Pericardium fibroblast (primary cell): ENCODE results near the gene DNAJC13. TPM values are rescaled to one million over a fixed set of nuclear protein-coding genes. Genes with fewer than 3 reads are reported as not detected.

Experiments
- total RNA-seq: library from RNA; depleted of rRNA; stranded (reverse); fragments of >200 nt; gene quantifications from 2 replicates; pipeline ENCODE4 v1.2.3, GENCODE V29; 2015

Gene DNAJC13, protein sequence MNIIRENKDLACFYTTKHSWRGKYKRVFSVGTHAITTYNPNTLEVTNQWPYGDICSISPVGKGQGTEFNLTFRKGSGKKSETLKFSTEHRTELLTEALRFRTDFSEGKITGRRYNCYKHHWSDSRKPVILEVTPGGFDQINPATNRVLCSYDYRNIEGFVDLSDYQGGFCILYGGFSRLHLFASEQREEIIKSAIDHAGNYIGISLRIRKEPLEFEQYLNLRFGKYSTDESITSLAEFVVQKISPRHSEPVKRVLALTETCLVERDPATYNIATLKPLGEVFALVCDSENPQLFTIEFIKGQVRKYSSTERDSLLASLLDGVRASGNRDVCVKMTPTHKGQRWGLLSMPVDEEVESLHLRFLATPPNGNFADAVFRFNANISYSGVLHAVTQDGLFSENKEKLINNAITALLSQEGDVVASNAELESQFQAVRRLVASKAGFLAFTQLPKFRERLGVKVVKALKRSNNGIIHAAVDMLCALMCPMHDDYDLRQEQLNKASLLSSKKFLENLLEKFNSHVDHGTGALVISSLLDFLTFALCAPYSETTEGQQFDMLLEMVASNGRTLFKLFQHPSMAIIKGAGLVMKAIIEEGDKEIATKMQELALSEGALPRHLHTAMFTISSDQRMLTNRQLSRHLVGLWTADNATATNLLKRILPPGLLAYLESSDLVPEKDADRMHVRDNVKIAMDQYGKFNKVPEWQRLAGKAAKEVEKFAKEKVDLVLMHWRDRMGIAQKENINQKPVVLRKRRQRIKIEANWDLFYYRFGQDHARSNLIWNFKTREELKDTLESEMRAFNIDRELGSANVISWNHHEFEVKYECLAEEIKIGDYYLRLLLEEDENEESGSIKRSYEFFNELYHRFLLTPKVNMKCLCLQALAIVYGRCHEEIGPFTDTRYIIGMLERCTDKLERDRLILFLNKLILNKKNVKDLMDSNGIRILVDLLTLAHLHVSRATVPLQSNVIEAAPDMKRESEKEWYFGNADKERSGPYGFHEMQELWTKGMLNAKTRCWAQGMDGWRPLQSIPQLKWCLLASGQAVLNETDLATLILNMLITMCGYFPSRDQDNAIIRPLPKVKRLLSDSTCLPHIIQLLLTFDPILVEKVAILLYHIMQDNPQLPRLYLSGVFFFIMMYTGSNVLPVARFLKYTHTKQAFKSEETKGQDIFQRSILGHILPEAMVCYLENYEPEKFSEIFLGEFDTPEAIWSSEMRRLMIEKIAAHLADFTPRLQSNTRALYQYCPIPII (N-terminal part only)
- 27.7 and 35.2 TPM in 2 replicates for total RNA-seq

GRCh38 chr3:132416807-132417694 is at the start of gene DNAJC13:
Gene DNAJC13 (plus strand): TSS chr3:132417502. CDS start chr3:132434551, 17,049 bp downstream.

Other genes with a start within 250 kb of the DNAJC13 start
- 2.3 and 3.3 TPM in 2 replicates for gene ACP3, start 100.1 kb upstream of the DNAJC13 start, total RNA-seq
- 0.23 TPM in 1 of 2 replicates, not detected in the other for gene ACKR4, start 179.8 kb downstream of the DNAJC13 start, total RNA-seq
- 14.9 and 19.0 TPM in 2 replicates for gene ACAD11, start 242.3 kb downstream of the DNAJC13 start, total RNA-seq
- gene UBA5, start 242.8 kb downstream of the DNAJC13 start, total RNA-seq, result 19.8 and 27.9 TPM in 2 replicates